ENCODE results near the gene ATF7IP2.
"Not testable (repeated sequence)": the region's sequence is repeated elsewhere in the genome, so short reads cannot be mapped to it uniquely, and the experiment has no call there.

Gene ATF7IP2

DNA sequence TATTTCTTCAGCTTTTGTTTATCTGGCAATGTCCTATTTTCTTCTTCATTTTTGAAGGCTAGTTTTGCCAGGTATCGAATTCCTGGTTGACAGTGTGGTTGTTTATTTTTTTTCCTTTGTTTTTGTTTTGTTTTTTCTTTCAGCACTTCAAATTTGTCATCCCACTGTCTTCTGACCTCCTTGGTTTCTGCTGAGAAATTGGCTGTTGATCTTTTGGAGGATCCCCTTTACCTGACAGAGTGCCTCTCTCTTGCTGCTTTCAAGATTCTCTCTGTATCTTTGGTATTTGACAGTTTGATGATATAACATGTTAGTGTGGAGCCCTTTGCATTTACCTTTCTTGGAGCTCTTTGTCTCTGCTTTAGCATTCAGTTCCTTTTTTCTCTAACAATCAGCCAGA, 9.6 kb upstream of the ATF7IP2 start:
- no peak for DNase-seq

DNA sequence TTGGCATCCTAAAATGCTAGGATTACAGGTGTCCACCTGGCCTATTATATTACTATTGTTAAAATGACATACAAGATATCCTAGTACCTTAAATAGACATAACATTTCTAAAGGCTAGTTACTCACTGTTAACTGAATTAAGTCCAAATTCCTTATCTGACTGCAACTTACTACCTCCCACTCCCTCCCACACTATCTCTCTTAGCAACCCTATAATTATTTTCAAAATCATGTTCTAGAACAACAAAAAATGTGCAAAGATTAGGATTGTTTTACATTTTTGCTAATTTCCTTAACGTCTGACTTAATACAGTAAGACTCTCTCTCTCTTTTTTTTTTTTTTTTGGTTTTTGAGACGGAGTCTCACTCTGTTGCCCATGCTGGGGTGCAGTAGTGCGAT, 2.2 kb upstream of the ATF7IP2 start:
- no peak for DNase-seq

DNA sequence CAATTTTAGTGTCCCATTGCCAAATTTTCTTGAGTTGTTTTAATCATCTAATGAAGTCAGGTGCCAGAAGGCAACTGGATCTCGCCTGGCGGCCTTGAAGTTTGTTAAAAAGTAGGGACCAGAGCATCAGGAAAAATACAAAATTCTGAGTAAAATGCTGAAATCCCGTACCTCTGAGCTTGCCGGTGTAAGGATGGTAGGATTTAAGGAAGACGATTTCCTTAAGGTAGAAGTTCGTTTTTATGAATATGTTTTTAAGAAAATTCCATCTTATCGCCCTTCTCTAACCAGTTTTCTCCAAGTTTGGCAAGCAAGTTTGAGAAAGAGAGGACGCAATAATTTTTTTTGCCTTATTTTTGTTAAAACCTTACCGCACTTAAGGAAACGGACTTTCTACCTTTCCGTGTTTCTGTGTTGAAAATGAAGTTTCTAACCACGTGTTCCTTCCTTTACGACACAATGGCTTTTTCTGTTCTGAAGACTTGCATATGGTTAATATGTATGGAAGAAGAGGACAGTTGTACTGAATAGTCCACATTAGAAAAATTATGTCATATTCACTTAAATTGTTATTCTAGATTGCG, 748 bp downstream of the ATF7IP2 start:
- DNase-seq: no peak

DNA sequence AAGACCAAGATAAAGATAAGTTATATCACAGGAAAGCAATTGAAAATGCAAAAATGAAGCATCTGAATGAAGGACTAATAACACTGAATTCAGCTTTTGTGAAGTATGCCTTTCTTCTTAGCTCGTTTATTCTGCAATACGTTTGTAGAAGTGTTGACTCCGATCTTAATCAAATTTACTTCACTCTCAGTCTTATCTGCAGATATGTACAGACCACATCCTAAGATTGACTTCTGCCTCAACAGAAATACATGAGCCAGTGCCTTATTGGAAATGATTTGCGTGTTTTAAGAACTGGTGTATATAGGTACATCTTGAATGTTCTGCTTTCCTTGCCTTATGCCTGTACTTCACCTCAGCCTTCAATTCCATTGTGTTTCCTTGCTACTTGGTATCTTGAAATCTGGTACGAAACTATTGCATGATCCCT, 1.3 kb downstream of the ATF7IP2 start:
- no peak for DNase-seq

DNA sequence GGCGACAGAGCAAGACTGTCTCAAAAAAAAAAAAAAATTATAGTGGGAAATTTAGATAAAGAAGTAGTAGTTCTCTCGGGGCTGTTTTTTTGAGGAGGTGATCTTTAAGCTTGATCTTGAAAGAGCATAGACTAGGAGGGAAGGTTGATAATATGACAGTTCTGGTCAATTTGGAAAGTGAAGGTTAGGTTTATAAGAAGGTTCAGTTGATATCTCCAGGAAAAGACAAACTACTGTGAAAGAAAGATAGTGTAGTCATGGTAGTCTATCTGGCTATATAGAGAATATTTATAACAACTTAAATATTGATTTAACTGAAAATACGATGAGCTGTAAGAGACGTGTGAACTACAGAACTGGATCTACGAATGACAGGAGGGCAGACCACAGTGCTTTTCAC, 3.1 kb downstream of the ATF7IP2 start:
- DNase-seq: no peak

DNA sequence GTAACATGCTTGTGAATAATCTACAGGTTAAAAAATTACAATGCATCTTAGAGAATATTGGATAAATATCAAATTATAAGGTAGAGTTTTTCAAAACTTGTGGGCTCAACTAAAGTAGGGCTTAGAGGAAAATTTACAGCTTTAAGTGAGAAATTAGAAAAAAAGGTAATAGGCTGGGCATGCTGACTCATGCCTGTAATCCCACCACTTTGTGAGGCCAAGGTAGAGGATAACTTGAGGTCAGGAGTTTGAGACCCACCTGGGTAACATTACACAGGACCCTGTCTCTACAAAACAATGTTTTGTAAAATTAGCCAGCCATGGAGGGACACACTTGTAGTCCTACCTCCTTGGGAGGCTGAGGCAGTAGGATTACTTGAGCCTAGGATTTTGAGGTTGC, 4.5 kb downstream of the ATF7IP2 start:
- DNase-seq: no peak

DNA sequence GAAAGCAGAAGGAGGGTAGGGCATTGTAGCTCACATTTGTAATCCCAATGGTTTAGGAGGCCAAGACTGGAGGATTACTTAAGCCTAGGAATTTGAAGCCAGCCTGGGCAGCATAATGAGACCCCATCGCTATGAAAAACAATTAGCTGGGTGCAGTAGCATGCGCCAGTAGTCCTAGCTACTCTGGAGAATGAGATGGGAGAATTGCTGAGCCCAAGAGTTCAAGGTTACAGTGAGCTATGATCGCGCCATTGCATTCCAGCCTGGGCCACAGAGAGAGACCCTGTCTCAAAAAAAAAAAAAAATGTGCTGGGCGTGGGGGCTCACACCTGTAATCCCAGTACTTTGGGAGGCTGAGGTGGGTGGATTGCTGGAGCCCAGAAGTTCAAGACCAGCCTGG, 5.0 kb downstream of the ATF7IP2 start:
- no peak for DNase-seq

DNA sequence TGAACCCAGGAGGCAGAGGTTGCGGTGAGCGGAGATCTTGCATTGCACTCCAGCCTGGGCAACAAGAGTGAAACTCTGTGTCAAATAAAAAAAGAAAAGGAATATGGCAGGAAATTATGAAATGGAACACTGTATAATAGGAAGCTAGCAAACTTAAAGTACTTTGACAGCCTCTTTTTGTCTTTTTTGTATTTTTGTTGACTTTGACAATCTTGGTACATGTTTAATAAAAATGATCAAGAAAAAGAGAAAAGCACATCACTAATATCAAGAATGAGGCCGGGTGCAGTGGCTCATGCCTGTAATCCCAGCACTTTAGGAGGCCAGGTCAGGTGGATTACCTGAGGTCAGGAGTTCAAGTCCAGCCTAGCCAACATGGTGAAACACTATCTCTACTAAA, 5.5 kb downstream of the ATF7IP2 start:
- DNase-seq: no peak

DNA sequence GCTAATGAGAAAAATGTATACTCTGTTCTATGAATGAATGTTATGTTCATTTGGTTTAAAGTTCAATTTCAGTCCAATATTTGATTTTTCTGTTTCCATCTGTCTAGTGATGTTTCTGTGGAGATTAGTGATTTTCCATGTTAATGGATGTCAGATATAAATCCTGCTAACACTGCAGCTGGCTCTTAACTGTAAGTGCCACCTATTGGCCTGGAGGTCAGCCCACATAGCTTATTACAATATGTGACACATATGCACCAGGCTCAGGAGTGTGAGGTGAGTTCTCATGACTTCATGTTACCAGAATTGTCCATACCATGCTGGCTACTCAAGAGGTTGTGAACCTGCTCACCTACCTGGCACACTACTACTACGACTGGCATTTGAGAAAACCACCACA, 17.1 kb downstream of the ATF7IP2 start:
- no peak for DNase-seq

DNA sequence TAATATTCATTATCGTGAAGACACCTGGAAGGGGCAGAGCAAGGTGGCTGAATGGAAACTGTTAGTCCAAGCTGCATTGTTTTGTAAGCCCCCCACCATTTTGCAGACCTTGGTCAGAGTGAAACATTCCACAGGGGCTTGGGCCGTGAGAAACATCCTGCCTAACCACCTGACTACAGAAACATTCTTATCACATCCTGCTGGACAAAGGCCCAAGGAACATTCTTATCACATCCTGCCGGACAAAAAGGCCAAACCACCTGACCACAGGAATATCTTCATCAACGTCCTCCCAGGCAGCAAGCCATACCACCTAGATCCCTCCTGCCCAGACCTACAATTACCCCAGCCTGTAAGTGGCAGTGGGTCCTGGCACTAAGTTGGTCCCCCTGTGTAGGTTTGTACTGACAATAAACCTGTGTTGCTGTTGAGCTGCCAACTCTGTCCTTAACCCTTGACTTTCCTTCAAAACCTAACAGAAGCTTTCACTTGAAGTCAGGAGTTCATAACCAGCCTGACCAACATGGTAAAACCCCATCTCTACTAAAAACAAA, 19.6 kb downstream of the ATF7IP2 start:
- no peak for DNase-seq

DNA sequence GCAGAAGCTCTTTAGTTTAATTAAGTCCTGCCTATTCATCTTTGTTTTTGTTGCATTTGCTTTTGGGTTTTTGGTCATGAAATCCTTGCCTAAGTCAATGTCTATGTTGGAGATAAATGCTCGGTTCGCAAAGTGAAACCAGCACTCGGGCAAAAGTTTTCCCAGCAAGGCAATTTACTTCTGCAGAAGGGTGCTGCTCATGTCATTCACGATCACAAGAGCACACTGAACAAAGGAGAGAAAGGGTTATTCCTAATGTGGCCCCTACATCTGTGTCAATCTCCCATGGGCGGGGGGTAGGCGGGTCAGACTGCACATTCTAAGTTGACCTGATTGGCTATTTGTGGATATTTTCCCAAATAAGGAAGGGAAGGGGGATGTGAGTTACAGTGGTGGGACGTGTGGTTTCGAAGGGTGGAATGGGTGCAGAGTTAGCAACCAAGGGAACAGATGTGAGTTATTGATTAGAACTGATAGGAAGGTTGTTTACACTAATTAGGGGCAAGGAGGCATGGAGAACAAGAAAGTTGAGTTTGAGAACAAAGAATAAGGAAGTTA, 23.0 kb downstream of the ATF7IP2 start:
- no peak for DNase-seq

DNA sequence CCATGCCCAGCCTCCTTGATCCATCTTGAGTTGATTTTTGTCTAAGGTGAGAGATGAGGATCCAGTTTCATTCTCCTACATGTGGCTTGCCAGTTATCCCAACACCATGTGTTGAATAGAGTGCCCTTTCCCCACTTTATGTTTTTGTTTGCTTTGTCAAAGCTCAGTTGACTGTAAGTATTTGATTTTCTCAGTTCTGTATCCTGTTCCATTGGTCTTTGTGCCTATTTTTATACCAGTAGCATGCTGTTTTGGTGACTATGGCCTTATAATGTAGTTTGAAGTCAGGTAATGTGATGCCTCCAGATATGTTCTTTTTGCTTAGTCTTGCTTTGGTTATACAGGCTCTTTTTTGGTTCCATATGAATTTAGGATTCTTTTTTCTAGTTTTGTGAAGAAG, 23.9 kb downstream of the ATF7IP2 start:
- DNase-seq: not testable (repeated sequence)

DNA sequence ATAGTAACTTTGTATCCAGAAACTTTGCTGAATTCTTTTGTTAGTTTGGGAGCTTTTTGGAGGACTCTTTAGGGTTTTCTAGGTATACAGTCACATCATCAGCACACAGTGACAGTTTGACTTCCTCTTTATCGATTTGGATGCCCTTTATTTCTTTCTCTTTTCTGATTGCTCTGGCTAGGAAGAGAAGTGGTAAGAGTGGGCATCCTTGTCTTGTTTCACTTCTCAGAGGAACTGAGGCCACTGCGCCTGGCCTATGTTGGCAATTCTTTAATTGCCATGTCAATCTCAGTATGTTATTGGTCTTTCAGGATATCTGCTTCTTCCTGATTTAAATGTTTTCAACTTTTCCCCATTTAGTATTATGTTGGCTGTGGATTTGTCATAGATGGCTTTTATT, 24.6 kb downstream of the ATF7IP2 start:
- no peak for DNase-seq

DNA sequence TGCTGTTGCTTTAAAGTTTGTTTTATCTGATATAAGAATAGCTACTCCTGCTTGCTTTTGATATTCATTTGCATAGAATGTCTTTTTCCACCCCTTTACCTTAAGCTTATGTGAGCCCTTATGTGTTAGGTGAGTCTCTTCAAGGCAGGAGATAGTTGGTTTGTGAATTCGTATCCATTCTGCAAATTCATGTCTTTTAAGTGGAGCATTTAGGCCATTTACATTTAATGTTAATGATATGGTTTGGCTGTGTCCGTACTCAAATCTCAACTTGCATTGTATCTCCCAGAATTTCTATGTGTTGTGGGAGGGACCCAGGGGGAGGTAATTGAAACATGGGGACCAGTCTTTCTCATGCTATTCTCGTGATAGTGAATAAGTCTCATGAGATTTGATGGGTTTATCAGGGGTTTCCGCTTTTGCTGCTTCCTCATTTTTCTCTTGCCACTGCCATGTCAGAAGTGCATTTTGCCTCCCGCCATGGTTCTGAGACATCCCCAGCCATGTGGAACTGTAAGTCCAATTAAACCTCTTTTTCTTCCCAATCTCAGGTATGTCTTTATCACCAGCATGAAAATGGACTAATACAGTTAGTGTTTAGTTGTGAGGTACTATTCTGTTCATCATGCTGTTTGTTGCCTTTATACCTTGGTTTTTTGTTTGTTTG, 27.2 kb downstream of the ATF7IP2 start:
- DNase-seq: no peak

DNA sequence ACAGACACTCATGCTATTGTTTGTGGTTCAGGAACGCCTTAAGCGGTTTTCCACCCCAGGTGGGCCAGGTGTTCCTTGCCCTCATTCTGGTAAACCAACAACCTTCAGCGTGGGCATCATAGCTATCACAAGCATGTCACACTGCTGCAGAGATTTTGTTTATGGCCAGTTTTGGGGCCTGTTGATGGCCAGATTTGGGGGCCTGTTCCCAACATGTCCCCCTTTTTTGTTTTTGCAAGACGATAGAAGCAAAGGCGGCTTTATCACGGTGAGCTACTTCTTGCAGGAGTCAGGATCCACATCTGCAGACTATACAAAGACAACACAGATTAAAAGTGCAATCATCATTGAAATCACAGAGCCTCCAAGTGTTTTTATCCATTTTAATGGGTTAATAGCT, 32.3 kb downstream of the ATF7IP2 start:
- DNase-seq: not testable (repeated sequence)

DNA sequence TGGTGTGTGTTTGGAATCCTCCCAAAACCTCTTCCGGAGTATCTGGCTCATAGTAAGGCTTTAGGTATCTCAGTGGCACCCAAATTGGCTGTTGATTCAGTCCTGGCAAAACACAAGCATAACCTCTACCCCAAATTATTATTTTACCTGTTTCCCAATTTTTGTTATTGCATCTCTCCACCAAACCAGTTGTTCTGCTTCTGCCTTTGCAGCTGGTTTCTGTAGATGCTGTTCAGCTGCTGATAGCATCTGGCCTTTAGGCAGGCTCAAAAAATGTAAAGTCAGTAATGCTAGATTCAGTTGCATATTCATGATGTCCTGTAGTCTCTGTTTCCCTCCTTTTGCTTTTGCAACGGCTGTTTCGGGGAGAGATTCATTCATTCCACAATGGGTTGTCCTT, 33.8 kb downstream of the ATF7IP2 start:
- no peak for DNase-seq

DNA sequence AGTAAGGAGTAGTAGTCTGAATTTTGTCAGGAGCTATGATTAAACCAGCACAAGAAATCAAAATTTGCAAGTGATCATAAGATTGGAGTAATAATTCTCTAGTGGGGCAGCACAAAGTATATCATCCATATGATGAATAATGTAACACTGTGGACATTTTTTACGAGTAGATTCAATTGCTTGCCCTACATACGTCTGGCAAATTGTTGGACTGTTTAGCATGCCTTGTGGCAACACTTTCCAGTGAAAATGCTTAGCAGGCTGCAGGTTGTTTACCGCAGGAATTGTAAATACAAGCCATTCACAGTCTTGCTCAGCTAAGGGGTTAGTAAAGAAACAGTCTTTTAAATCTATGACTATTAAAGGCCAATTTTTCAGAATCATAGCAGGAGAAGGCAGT, 35.7 kb downstream of the ATF7IP2 start:
- DNase-seq: no peak

DNA sequence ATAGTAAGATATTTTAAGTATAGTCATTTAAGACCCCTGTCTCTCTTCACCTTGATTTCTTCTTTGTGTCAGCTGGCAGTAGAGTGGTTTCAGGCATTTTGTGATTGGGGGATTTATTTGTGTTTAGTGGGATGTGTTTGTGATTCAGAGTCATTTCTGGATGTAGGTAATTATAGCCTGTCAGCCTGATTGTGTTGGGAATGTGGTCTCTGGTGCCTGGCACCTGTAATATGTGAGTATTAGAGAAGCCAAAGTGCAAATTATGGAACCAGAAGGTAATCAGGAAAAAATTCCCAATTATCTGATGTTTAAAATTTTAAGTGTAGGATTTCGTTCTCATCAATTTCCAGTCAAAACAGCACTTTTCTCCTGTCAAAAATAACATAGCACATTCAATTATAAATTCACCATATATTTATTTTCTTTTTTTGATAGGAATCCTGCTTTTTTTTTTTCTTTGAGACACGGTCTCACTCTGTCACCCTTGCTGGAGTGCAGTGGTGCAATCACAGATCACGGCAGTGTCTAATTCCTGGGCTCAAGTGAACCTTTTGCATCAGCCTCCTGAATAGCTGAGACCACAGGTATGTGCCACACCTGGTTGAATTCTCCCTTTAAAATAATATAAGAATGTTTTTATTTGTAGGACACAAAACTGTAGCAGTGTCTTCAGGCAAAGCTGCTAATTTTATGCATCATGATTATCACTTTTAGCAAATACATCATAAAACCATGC, 42.7 kb downstream of the ATF7IP2 start:
- no peak for DNase-seq

DNA sequence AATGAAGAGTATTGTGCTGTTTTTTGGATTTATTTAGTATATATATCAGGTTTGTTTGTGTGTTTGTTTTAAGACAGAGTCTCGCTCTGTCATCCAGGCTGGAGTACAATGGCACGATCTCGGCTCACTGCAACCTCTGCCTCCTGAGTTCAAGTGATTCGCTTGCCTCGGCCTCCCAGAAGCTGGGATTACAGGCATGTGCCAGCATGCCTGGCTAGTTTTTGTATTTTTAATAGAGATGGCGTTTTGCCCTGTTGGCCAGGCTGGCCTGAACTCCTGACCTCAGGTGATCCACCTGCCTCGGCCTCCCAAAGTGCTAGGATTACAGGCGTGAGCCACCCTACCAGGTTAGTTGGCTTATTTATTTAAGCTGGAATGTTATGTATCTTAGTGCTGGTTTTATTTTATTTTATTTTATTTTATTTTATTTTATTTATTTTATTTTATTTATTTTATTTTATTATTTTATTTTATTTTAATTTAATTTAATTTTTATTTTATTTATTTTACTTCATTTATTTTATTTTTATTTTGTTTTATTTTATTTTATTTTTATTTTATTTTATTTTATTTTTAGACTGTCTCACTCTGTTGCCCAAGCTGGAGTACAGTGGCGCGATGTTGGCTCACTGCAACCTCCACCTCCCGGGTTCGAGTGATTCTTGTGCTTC, 43.6 kb downstream of the ATF7IP2 start:
- not testable (repeated sequence) for DNase-seq

DNA sequence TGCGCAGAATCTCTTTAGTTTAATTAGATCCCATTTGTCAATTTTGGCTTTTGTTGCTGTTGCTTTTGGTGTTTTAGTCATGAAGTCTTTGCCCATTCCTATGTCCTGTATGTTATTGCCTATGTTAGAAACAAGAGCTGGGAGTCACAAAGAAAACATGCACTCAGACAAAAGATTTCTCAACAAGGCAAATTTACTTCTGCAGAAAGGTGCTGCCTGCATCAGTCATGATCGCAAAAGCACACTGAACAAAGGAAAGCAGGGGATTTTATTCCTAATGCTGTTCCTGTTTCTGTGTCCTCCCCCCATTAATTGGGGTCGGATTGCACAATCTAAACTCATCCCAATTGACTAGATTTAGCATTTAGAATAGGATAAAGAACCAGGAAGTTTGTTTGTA, 55.9 kb downstream of the ATF7IP2 start:
- no peak for DNase-seq

DNA sequence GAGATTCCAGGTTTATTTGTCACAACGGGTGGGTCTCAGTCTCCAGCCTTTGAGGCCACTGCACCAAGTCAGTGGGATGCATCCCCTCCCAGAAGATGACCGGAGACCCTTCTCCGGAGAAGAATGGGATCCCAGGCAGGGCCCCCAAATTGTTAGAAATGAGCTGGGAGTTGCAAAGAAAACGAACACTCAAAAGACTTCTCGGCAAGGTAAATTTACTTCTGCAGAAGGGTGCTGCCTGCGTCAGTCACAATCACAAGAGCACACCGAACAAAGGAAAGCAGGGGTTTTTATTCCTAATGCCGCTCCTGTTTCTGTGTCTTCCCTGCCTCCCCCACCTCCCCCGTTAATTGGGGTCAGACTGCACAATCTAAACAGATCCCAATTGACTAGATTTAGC, 61.4 kb downstream of the ATF7IP2 start:
- no peak for DNase-seq

DNA sequence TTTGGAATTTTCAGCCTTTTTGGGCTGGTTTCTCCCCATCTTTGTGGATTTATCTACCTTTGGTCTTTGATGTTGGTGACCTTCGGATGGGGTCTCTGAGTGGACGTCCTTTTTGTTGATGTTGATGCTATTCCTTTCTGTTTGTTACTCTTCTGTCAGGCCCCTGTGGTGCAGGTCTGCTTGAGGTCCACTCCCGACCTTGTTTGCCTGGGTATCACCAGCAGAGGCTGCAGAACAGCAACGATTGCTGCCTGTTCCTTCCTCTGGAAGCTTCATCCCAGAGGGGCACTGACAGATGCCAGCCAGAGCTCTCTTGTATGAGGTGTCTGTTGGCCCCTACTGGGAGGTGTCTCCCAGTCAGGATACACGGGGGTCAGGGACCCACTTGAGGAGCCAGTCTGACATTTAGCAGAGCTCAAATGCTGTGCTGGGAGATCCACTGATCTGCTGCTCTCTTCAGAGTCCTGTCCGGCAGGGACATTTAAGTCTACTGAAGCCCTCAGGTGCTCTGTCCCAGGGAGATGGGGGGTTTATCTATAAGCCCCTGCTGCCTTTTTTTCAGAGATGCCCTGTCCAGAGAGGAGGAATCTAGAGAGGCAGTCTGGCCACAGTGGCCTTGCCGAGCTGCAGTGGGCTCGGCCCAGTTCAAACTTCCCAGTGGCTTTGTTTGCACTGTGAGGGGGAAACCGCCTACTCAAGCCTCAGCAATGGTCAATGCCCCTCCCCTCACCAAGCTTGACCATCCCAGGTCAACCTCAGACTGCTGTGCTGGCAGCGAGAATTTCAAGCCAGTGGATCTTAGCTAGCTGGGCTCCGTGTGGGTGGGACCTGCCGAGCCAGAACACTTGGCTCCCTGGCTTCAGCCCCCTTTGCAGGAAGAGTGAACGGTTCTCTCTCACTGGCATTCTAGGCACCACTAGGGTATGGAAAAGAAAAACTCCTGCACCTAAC, 66.6 kb downstream of the ATF7IP2 start:
- not testable (repeated sequence) for DNase-seq
